HCT116 (cell line): ENCODE data around the gene SERGEF. TPM values are rescaled to one million over a fixed set of nuclear protein-coding genes. Genes with fewer than 3 reads are reported as not detected.

Experiments
- ATAC-seq: fragments of 200-7000 bp; cut with Tn5 transposase; 2 replicates; pipeline ENCODE4 v1.9.1; 2020; ENCODE audit warnings: mild to moderate bottlenecking, moderate library complexity
- BruUV-seq: library from RNA; stranded (reverse); fragments of 400-500 nt; replicated peaks from 2 replicates; lab custom pipeline; 2021; lab: Mats Ljungman, UMichigan
- CTCF ChIA-PET: fragments of 300-600 bp; sonication (Branson Sonifier 250); formaldehyde crosslinking; loops from one replicate; lab custom pipeline; 2021; ENCODE audit warnings: antibody characterized with exemption; lab: Charles Lee
- POLR2A ChIA-PET: fragments of 300-600, 350-600 bp; sonication (Branson Sonifier 250); formaldehyde crosslinking; loops from one replicate; lab custom pipeline; 2021; ENCODE audit warnings: antibody characterized with exemption; lab: Charles Lee
- RAD21 ChIA-PET, 2 experiments: fragments of 300-600 bp; sonication (Branson Sonifier 250); formaldehyde crosslinking; loops; one replicate each; lab custom pipeline; 2023; ENCODE audit warnings: low total read pairs in 2 of 2; ENCODE audit not compliant: uncharacterized antibody in 2 of 2, unreplicated experiment in 2 of 2, low non-redundant PET in 1 of 2; lab: Charles Lee
- DNase-seq: peaks from one replicate; pipeline ENCODE4 v3.0.0-alpha.2; 2010; ENCODE audit warnings: low read depth, low spot score
- H2AFZ ChIP-seq: fragments of 200-600 bp; shearing (Covaris generic), sonication (generic); 2 replicates; pipeline ENCODE4 v1.6.1; 2017; ENCODE audit warnings: low read depth, mixed run types, mixed read lengths, antibody characterized with exemption, low read length; ENCODE audit not compliant: poor library complexity, severe bottlenecking
- H3K27ac ChIP-seq: 2 replicates; pipeline ENCODE4 v1.5.1; 2012; ENCODE audit warnings: low read depth, low read length
- H3K27me3 ChIP-seq: fragments of 200-600 bp; sonication (generic); 2 replicates; pipeline ENCODE4 v1.6.1; 2016; ENCODE audit warnings: mixed run types, low read length, mixed read lengths; ENCODE audit not compliant: insufficient read depth
- H3K36me3 ChIP-seq, 2 experiments: fragments of 200-500 bp in 1 of 2; fragments of 200-600 bp in 1 of 2; sonication (Bioruptor generic) in 1 of 2; sonication (generic) in 1 of 2; 2 replicates each; pipeline versions ENCODE4 v1.5.1 to v1.6.1; 2014 to 2016; ENCODE audit warnings: low read length in 2 of 2, inconsistent platforms in 1 of 2, mixed read lengths in 1 of 2, mixed run types in 1 of 2; ENCODE audit not compliant: insufficient read depth in 2 of 2, control insufficient read depth in 1 of 2
- H3K4me1 ChIP-seq, 2 experiments: fragments of 200-600 bp in 1 of 2; sonication (generic) in 1 of 2; 2 replicates each; pipeline versions ENCODE4 v1.5.1 to v1.6.1; 2012 to 2017; ENCODE audit warnings: low read length in 2 of 2, inconsistent platforms in 1 of 2, mild to moderate bottlenecking in 1 of 2, mixed read lengths in 1 of 2, mixed run types in 1 of 2, moderate library complexity in 1 of 2; ENCODE audit not compliant: insufficient read depth in 2 of 2, control insufficient read depth in 1 of 2
- H3K4me2 ChIP-seq: fragments of 200-600 bp; sonication (generic); 2 replicates; pipeline ENCODE4 v1.6.1; 2017; ENCODE audit warnings: mixed run types, low read length, mixed read lengths
- H3K4me3 ChIP-seq, 2 experiments: fragments of 200-600 bp in 1 of 2; sonication (generic) in 1 of 2; replicated peaks in 1 of 2; 2 replicates each; pipeline ENCODE4 v1.5.1; 2011 to 2016; ENCODE audit warnings: low read length in 2 of 2, control low read depth in 1 of 2, low read depth in 1 of 2, mild to moderate bottlenecking in 1 of 2, mixed read lengths in 1 of 2, mixed run types in 1 of 2
- H3K79me2 ChIP-seq: fragments of 200-600 bp; sonication (generic); 2 replicates; pipeline ENCODE4 v1.6.1; 2017; ENCODE audit warnings: mild to moderate bottlenecking, mixed run types, low read length, moderate library complexity, mixed read lengths; ENCODE audit not compliant: insufficient read depth
- H3K9ac ChIP-seq: fragments of 200-600 bp; sonication (generic); 2 replicates; pipeline ENCODE4 v1.6.1; 2016; ENCODE audit warnings: low read length, mixed read lengths
- H3K9me2 ChIP-seq: fragments of 200-600 bp; sonication (generic), shearing (Covaris generic); 2 replicates; pipeline ENCODE4 v1.6.1; 2017; ENCODE audit warnings: mixed run types, mild to moderate bottlenecking, moderate library complexity; ENCODE audit not compliant: insufficient read depth
- H3K9me3 ChIP-seq, 2 experiments: fragments of 200-500 bp in 1 of 2; fragments of 200-600 bp in 1 of 2; sonication (Bioruptor generic) in 1 of 2; sonication (generic) in 1 of 2; 2 replicates each; pipeline ENCODE4 v1.6.1; 2014 to 2017; ENCODE audit warnings: low read length in 2 of 2, mixed read lengths in 2 of 2, inconsistent platforms in 1 of 2, low read depth in 1 of 2, mild to moderate bottlenecking in 1 of 2, mixed run types in 1 of 2, moderate library complexity in 1 of 2; ENCODE audit not compliant: control insufficient read depth in 1 of 2, insufficient read depth in 1 of 2
- H4K20me1 ChIP-seq: fragments of 200-600 bp; sonication (generic), shearing (Covaris generic); 2 replicates; pipeline ENCODE4 v1.6.1; 2017; ENCODE audit warnings: mixed run types, mild to moderate bottlenecking, moderate library complexity; ENCODE audit not compliant: insufficient read depth
- CBX3 ChIP-seq: IDR thresholded peaks from 2 replicates; pipeline ENCODE4 v1.6.1; 2012; ENCODE audit warnings: low read depth
- CEBPB ChIP-seq: IDR thresholded peaks from 2 replicates; pipeline ENCODE4 v1.6.1; 2012; ENCODE audit warnings: low read depth
- CTCF ChIP-seq, 3 experiments: fragments of 200-600 bp in 1 of 3; sonication (generic) in 1 of 3; IDR thresholded peaks in 2 of 3; conservative IDR thresholded peaks in 1 of 3; 2 replicates each; pipeline ENCODE4 v1.5.1; 2012 to 2017; ENCODE audit warnings: low read depth in 2 of 3, low read length in 2 of 3, antibody characterized with exemption in 1 of 3, borderline replicate concordance in 1 of 3, control low read depth in 1 of 3, mild to moderate bottlenecking in 1 of 3, mixed read lengths in 1 of 3, mixed run types in 1 of 3, moderate library complexity in 1 of 3; ENCODE audit not compliant: insufficient read depth in 1 of 3
- ELF1 ChIP-seq: IDR thresholded peaks from 2 replicates; pipeline ENCODE4 v1.6.1; 2012; ENCODE audit warnings: low read depth, borderline replicate concordance
- FOSL1 ChIP-seq: IDR thresholded peaks from 2 replicates; pipeline ENCODE4 v1.6.1; 2012; ENCODE audit warnings: low read depth
- MAX ChIP-seq: IDR thresholded peaks from 2 replicates; pipeline ENCODE4 v1.6.1; 2012
- POLR2A ChIP-seq: IDR thresholded peaks from 2 replicates; pipeline ENCODE4 v1.7.0; 2011; ENCODE audit warnings: borderline replicate concordance; ENCODE audit not compliant: insufficient read depth, insufficient read length; ENCODE audit errors: extremely low read depth
- RAD21 ChIP-seq: IDR thresholded peaks from 2 replicates; pipeline ENCODE4 v1.6.1; 2012; ENCODE audit warnings: low read depth, mild to moderate bottlenecking
- REST ChIP-seq: IDR thresholded peaks from 2 replicates; pipeline ENCODE4 v1.6.1; 2012; ENCODE audit warnings: low read depth
- SIN3A ChIP-seq: IDR thresholded peaks from 2 replicates; pipeline ENCODE4 v1.6.1; 2012; ENCODE audit warnings: low read depth
- SRF ChIP-seq: IDR thresholded peaks from 2 replicates; pipeline ENCODE4 v1.6.1; 2012; ENCODE audit warnings: low read depth
- TCF7L2 ChIP-seq: IDR thresholded peaks from 2 replicates; pipeline ENCODE4 v1.7.0; 2011; ENCODE audit warnings: borderline replicate concordance, inconsistent platforms; ENCODE audit not compliant: insufficient read depth, insufficient read length; ENCODE audit errors: extremely low read depth
- ZNF274 ChIP-seq: fragments of 200-500 bp; sonication (Bioruptor generic); IDR thresholded peaks from 2 replicates; pipeline ENCODE4 v1.6.1; 2014; ENCODE audit warnings: mild to moderate bottlenecking, low read depth, low read length, inconsistent platforms
- intact Hi-C: fragments of 100-400 bp; cut with micrococcal nuclease; formaldehyde crosslinking; loops from 2 replicates; pipeline ENCODE4 v1.10.0; 2022
- total RNA-seq: library from RNA; stranded (reverse); gene quantifications from one replicate; pipeline ENCODE4 v1.2.1, GENCODE V29; 2021; ENCODE audit not compliant: unreplicated experiment

Gene SERGEF
- total RNA-seq, 1 experiment from 2014 or later, result 32.8 TPM

- TF ChIP-seq REST (no peak), ZNF274 (no peak), CBX3 (no peak), ELF1 (no peak), CTCF (IDR thresholded peaks at IDR 0.05 in 2 of 3, conservative IDR thresholded peaks at IDR 0.05 in 1 of 3; ENCODE audit: borderline replicate concordance in 1 of 3, insufficient read depth in 1 of 3, low read depth in 2 of 3, low read length in 2 of 3) (no peak), SIN3A (no peak), MAX (no peak), RAD21 (no peak), SRF (no peak), TCF7L2 (no peak), POLR2A (no peak), CEBPB (no peak), FOSL1 (no peak)
- Histone ChIP-seq H3K4me2 (no peak overlapping the region), H3K79me2 (no peaks in the 10 kb centered on the region), H3K4me1 (no peaks in the 10 kb centered on the region), H3K27ac (no peak overlapping the region), H3K27me3 (no peaks in the 10 kb centered on the region), H2AFZ (no peak overlapping the region), H3K9me2 (no peaks in the 10 kb centered on the region), H3K4me3 (no peak overlapping the region), H3K9ac (no peak overlapping the region), H4K20me1 (no peaks in the 10 kb centered on the region), H3K36me3 (no peaks in the 10 kb centered on the region), H3K9me3 (no peaks in the 10 kb centered on the region)
- ChIA-PET CTCF (no interaction called here), POLR2A (no interaction called here), RAD21 (no interaction called here)
- intact Hi-C loops, result no loop called here
- DNase-seq (no peak), ATAC-seq (no peak)
- BruUV-seq, result no TSS peak
Observed at GRCh38 chr11:17921659-17922415, 91.0 kb downstream of the SERGEF start.
